AG09319 (cell line): Measurements from ENCODE around the gene TIMM21.

ENCODE experiments used
- DNase-seq: peaks from one replicate; pipeline ENCODE4 v3.0.0-alpha.2; 2010; ENCODE audit warnings: low read depth; ENCODE audit errors: extremely low read depth
- CTCF ChIP-seq: IDR thresholded peaks from 2 replicates; pipeline ENCODE4 v1.5.1; 2011; ENCODE audit warnings: low read depth, mild to moderate bottlenecking, inconsistent platforms, low read length, moderate library complexity

The TIMM21 gene

DNA sequence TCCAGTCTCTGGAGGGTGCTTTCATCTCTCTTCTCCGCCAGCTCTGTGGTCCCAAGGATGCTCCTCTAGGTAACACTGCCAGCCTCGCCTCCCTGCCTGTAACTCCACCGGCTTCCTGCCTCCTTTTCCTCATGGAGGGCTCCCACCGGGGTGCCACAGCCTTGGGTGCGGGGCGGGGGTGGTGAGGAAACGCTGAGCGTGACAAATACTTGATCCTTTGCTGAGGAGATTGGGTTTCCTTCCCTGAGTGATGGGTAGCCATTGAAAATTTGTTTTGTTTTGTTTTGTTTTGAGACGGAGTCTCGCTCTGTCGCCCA, 25.1 kb downstream of the TIMM21 start:
- DNase-seq: no peak
- TF ChIP-seq CTCF: no peak

GRCh38 chr18:74175658-74176057, 27.3 kb downstream of the TIMM21 start:
- TF ChIP-seq CTCF: no peak
- no peak for DNase-seq

DNA sequence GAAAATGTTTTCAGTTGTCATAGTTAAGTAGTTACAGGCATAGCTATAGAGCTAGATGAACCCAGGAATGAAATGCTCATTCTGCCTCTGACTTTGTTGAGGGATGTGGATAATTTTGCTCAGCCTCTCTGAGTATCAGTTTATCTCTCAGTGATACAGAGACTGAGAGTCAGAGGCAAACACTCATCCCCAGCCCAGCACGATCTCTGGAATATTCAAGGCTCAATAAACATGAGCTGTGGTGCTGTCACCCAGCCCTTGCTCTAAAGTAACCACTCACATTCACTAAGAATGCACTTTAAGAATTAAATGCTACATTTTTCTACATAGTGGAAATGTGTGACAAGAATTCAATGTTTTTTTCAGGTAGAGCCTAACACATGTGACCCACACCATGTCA, 30.6 kb downstream of the TIMM21 start:
- TF ChIP-seq CTCF: no peak
- no peak for DNase-seq

DNA sequence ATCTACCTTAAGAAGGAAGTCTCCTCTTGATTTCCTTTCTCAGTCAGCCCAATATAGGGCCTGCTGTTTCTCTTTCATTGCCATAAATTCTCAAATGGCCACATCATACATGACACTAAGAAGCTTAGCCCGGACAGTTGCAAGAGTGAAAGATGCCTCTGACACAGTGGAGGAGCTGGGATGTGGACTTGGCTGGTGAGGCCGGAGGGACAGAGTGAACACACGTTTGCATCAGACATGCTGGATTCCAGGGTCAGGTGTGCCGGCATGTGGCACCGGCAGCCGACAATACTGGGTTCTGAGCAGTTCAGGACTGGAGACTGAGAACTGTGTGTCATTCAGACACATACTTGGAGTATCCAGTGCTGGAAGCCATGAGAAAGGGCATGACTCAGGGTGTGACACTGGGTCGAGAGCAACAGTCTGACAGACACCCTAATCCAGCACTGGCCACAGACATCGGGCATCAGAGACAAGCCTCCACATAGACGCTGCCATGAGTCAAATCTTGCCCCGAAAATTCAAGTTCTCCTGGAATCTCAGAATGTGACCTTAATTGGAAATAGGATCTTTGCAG, 31.4 kb downstream of the TIMM21 start:
- TF ChIP-seq CTCF: no peak
- DNase-seq: no peak

DNA sequence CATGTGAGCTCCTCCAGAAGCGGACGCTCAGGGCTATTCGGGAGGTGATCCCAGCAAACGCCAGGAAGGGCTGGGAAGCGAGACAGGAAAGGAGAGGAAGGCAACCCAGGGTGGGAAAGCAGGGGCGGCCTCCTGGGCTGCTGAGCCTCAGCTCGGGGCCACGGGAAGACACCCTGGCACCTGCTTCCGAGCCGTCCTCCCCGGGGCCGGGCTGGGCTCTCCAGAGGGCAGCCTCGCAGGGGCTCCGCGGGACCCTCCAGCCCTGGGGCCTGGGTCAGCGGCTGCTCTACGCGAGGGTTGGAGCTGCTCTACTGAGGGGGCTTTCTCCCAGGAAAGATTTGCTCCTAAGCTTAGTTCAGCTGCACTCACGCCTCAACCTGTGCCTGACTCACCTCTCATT, 34.0 kb downstream of the TIMM21 start:
- no peak for TF ChIP-seq CTCF
- DNase-seq: no peak

- DNase-seq: no peak
- no peak for TF ChIP-seq CTCF
These were observed 34.8 kb downstream of the TIMM21 start for GRCh38 chr18:74183130-74183529.

GRCh38 chr18:74184875-74185274, 36.6 kb downstream of the TIMM21 start:
- no peak for TF ChIP-seq CTCF
- DNase-seq: no peak
